Ecto neural progenitor cell (in vitro differentiated cells): ENCODE data around the gene PRSS1.
A peak's percentile ranks its signal among the peaks of the same experiment; 100 is the strongest.
"Not testable (repeated sequence)": the region's sequence is repeated elsewhere in the genome, so short reads cannot be mapped to it uniquely, and the experiment has no call there.

Experiments
- DNase-seq: peaks from one replicate; pipeline ENCODE4 v3.0.0-alpha.2; 2018; ENCODE audit warnings: low spot score

The PRSS1 gene

DNA sequence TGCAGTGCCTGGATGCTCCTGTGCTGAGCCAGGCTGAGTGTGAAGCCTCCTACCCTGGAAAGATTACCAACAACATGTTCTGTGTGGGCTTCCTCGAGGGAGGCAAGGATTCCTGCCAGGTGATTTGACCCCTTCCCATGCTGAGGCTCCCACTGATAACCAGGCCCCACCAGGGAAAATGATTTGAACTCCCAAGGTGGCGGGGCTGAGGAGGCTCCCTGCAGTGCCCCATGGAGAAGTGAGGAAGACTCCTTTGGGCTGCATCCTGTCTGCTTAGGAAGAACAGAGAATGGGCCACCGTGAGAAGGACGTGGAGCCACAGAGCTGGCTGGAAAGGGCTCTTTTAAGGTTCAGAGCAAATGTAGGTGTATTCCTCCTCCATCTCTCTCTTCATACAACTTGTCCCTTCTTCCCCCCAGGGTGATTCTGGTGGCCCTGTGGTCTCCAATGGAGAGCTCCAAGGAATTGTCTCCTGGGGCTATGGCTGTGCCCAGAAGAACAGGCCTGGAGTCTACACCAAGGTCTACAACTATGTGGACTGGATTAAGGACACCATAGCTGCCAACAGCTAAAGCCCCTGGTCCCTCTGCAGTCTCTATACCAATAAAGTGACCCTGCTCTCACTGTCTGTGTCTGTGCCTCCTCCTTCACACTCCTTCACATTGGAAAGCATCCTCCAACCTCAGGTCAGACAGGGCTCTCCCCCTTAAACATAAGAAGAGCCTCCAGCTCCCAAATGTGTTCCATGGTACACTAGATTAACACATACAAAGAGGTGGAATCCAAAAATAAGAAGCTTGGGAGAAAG, 24.9 kb downstream of the PRSS1 start:
- no peak for DNase-seq

DNA sequence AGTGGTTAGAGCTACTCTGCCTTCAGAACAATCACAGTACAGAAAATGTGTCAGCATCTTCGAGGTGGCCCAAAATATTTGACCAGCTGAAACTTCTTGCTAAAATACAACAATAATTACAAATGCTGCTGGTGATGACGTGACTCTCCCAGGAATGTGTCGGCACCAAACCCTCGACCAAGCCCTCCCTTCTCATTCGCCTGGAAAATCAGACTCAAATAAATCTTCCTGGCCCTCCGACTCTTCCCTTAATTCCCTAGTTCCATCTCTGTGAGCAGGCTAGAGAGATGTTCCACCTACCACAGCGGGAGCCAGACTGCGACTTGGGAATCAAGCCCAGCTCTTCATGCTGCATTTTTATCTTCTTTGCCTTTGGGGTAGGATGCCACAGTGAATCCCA, 25.6 kb downstream of the PRSS1 start:
- DNase-seq: no peak

DNA sequence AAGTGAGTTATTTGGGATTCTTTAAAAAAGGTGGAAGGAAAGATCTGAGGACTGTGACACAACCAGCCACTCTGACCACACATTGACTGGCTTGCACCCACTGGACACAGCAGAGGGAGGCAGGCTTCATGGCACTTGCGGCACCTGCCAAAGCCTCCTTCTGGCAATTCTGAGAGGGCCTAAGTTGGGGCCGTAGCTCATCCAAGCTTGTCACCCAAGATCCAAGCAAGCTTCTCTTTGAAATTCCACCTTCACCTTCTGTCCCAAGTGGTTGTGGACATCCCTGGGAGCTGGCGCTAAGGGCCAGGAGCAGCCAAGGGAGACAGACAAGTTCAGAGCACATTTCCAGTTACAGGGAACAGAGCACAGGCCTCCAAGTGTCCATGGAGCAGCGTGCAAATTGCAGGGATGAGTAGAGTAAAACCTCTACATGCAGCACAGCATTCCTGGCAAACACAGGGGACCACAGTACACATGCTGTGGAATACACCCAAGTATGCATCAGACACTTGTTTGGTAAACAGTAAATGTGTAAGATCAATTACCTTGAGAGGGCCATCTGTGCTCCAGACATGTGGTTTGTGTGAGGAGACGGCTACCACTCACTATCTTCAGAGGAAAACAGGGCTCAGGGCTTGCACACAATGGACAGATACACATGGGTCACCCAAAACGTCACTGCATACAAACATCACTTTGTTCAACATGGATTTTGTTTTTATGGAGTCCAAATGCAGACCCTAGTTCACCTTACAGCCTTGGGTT, 26.3 kb downstream of the PRSS1 start:
- DNase-seq: not testable (repeated sequence)

DNA sequence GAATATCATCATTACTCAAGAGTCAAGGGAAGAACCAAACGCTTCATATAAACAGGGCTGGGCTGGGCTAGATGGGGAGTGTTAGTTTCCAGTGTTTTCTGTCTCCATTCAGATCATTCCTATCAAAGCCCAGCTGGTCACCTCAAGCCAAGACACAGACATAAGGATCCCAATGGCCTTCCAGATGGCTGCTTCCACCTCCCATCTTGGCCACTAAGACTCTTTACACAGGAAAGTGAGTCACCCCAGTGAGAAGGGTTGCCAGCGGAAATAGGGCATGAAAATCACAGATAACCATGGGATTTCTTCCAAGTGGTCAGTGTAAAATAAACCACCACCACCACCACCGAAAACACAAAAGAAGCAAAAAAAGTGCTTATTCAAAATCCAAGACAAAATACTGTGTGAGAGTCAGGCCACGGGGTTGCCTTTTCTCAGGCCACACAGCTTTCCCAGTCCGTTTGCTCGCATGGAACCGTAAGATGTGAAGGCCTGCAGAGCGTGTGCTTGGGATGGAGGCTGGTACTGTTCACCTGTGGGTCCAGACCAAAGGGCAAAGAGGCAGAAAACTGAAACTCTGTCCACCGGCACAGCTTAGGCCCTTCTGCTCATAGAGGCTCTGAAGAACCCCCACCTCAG, 27.1 kb downstream of the PRSS1 start:
- no peak for DNase-seq

DNA sequence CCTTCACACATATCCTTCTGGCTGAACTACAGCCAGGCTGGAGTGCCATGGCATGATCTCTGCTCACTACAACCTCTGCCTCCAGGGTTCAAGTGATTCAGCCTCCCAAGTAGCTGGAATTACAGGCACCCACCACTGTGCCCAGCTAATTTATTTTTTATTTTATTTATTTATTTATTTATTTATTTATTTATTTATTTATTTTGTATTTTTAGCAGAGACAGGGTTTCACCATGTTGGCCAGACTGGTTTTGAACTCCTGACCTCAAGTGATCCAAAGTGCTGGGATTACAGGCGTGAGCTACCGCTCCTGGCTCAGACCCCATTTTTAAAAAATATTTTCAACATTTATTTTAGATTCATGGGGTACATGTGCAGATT, 27.6 kb downstream of the PRSS1 start:
- DNase-seq: not testable (repeated sequence)

DNA sequence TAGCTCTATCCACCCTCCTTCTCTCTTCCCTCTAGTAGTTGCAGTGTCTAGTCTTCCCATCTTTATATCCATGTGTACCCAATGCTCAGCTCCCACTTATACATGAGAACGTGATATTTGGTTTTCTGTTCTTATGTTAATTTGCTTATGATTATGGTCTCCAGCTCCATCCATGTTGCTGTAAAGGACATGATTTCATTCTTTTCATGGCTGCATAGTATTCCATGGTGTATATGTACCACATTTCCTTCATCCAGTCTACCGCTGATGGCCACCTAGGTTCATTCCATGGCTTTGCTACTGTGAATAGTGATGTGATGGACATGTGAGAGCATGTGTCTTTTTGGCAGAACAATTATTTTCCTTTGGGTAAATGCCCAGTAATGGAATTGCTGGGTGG, 28.0 kb downstream of the PRSS1 start:
- no peak for DNase-seq

DNA sequence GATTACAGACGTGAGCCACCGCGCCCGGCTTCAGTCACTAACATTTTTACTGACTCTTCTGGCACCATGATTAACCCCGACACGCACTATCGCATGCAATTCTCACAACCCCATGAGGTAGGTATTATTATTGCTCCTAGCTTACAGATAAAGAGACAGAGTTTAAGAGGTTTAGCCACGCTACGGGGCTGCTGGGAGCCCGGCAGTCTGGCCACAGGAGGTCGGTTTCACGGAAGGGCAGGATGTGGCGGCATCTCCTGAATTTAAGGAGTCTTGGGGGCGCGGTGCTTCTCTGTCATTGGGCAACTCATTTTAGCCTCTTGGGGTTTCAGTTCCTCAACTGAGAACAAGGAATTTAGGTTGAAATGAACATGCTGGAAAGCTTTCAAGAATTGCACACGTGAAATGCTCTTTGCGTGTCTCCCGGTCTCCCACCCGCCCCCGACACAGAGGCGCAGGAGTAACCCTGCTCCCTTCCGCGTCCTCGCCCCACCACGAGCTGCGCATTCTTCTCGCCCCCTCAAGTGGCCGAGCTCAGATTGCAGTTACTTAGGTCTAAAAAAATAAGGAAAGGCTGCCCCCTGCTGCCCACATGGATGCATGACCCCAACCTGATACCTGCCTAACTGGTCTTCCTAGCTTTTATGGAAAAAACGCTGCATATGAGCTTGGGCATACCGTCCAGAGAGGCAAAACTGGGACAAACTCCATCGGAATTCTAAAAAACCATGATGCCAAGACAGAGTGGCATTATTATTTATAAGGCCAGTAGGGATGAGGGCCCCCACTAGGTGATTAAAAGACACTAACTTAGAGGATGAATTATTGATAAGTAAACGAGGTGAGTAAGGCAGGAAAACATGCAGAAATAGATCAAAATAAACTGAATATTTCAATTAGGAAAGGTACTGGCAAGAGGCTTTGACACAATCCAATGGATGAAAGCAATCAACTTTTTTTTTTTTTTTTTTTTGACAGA, 33.9 kb downstream of the PRSS1 start:
- DNase-seq: peak; percentile 89

DNA sequence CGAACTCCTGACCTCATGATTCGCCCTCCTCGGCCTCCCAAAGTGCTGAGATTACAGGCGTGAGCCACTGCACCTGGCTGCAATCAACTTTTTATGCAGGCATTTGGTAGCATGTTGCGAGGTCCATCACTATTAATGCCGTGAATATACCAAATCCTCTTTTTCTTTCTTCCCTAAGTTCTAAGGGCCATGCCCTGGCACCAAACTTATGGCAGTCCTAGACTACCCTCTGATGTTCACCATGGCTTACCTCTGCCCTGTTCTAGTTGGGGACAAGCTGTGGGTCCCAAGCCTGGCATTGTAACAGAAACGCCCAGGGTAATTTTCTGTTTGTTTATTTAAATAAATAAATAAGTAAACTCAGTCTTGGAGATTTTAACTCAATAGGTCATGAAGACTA, 34.8 kb downstream of the PRSS1 start:
- no peak for DNase-seq

DNA sequence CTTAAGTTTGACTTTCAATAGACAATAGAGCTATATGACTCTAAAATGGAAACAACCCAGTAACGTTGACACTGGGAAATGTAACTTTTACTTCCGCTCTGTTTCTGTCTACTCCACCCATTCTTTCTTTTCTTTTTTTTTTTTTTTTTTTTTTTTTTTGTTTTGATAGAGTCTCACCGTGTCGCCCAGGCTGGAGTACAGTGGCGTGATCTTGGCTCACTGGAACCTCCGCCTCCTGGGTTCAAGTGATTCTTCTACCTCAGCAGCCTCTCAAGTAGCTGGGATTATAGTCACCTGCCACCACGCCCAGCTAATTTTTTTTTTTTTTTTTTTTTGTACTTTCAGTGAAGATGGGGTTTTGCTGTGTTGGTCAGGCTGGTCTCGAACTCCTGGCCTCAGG, 35.4 kb downstream of the PRSS1 start:
- DNase-seq: no peak

DNA sequence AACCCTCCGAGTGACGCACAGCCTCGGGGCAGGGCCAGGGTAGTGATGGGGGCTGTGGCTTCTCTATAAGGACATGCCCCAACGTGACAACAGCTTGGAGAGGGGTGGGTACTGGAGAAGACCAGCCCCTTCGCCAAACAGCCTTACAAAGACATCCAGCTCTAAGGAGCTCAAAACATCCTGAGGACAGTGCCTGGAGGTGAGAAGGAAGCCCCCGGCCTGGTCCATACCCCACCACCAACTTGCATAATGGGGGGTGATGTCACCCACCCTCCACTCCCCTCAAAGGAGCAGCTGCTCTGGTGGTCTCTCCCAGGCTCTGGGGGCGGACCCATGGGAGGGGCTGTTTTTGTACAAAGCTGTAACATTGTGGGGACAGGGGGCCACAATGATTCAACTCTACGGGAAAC, 36.6 kb downstream of the PRSS1 start:
- DNase-seq: no peak

DNA sequence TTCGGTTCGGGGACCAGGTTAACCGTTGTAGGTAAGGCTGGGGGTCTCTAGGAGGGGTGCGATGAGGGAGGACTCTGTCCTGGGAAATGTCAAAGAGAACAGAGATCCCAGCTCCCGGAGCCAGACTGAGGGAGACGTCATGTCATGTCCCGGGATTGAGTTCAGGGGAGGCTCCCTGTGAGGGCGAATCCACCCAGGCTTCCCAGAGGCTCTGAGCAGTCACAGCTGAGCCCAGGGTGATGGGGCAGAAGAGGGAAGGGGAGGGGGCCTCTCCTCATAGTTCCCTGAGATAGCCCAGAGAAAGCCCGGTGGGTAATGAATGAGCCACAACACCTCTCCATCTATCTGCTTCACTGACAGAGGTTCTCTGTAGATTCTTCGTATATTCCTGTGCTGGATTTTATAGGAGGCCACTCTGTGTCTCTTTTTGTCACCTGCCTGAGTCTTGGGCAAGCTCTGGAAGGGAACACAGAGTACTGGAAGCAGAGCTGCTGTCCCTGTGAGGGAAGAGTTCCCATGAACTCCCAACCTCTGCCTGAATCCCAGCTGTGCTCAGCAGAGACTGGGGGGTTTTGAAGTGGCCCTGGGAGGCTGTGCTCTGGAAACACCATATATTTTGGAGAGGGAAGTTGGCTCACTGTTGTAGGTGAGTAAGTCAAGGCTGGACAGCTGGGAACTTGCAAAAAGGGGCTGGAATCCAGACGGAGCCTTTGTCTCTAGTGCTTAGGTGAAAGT, 37.9 kb downstream of the PRSS1 start:
- DNase-seq: no peak

DNA sequence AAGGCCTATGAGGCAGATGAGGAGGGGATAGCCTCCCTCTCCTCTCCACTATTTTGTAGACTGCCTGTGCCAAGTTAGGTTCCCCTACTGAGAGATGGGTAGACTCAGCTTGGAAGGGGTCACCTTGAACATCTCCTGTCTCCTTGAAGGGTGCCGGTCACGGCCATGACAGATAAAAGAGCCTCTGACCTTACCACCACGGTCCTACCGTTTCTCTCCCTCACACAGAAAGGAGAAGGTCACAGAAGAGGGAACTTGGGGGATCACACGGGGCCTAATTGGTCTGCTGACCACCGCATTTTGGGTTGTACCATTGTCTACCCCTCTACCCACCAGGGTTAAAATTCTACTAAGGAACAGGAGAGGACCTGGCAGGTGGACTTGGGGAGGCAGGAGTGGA, 38.5 kb downstream of the PRSS1 start:
- no peak for DNase-seq

DNA sequence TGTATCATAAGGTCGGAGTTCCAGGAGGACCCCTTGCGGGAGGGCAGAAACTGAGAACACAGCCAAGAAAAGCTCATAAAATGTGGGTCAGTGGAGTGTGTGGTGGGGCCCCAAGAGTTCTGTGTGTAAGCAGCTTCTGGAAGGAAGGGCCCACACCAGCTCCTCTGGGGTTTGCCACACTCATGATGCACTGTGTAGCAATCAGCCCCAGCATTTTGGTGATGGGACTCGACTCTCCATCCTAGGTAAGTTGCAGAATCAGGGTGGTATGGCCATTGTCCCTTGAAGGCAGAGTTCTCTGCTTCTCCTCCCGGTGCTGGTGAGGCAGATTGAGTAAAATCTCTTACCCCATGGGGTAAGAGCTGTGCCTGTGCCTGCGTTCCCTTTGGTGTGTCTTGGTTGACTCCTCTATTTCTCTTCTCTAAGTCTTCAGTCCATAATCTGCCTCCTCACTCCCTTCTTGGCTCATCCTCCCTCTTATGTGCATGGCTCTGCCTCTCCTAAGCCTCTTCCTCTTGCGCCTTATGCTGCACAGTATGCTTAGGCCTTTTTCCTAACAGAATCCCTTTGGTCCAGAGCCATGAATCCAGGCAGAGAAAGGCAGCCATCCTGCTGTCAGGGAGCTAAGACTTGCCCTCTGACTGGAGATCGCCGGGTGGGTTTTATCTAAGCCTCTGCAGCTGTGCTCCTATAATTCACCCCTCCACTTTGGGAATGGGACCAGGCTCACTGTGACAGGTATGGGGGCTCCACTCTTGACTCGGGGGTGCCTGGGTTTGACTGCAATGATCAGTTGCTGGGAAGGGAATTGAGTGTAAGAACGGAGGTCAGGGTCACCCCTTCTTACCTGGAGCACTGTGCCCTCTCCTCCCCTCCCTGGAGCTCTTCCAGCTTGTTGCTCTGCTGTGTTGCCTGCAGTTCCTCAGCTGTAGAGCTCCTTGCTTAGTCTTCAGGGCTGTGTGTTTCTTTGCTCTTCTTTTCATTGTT, 39.3 kb downstream of the PRSS1 start:
- DNase-seq: no peak

DNA sequence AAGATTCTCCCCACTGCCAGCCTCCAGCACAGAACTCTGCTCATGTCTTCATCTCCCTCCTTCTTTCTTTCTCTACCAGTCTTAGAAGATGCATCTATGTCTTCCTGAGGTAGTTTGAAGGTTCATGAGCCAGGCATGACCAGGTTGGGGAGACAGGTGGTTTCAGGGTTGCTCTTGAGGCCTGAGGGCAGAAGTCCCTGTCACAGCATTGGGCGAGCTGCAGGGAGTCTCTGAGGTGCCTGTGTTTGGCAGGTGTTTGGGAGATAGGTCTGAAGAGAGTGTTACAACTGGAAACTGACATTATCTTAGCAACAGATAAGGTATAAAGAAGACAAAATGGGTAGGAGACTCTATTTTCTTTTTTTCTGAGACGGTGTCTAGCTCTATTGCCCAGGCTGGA, 40.2 kb downstream of the PRSS1 start:
- no peak for DNase-seq

DNA sequence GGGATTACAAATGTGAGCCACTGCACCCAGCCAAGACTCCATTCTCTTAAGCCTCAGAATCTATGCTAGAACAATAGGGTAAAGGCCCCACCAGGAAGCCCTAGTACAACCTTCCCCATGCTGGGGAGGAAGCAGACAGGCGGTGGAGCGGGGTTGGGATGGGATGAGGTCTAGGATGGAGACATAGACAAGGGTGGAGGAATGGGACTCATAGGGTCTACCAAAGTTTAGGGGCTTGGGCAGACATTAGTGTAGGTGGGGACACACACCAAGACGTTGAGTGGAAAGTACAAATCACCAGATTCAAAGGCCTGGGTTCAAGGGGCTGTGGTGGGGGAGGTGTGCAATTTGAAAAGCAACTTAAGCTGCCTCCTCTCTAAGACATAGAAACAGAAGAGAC, 40.8 kb downstream of the PRSS1 start:
- no peak for DNase-seq

DNA sequence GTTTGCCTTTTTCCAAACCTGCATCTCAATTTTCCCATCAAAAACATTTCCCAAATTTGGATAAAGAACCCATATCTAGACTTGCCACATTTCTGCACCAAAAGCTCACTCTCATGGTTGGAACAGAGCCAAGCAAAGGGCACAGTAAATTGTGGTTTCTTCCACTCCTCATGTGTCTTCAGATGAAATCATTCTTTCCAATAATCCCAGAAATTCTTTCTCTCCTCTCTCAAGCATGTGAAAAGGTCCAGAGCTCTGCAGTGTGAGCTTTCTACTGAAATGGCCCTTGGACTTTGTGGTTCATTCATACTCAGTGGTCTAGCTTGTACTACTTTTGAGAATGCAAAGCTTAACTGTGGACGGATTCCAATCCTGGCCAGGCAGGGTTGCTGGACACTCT, 41.3 kb downstream of the PRSS1 start:
- DNase-seq: no peak

DNA sequence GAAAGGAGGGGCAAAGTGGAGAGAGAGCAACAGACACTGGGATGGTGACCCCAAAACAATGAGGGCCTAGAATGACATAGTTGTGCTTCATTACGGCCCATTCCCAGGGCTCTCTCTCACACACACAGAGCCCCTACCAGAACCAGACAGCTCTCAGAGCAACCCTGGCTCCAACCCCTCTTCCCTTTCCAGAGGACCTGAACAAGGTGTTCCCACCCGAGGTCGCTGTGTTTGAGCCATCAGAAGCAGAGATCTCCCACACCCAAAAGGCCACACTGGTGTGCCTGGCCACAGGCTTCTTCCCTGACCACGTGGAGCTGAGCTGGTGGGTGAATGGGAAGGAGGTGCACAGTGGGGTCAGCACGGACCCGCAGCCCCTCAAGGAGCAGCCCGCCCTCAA, 42.2 kb downstream of the PRSS1 start:
- no peak for DNase-seq

DNA sequence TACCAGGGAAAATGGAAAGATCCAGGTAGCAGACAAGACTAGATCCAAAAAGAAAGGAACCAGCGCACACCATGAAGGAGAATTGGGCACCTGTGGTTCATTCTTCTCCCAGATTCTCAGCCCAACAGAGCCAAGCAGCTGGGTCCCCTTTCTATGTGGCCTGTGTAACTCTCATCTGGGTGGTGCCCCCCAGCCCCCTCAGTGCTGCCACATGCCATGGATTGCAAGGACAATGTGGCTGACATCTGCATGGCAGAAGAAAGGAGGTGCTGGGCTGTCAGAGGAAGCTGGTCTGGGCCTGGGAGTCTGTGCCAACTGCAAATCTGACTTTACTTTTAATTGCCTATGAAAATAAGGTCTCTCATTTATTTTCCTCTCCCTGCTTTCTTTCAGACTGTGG, 42.9 kb downstream of the PRSS1 start:
- DNase-seq: no peak

DNA sequence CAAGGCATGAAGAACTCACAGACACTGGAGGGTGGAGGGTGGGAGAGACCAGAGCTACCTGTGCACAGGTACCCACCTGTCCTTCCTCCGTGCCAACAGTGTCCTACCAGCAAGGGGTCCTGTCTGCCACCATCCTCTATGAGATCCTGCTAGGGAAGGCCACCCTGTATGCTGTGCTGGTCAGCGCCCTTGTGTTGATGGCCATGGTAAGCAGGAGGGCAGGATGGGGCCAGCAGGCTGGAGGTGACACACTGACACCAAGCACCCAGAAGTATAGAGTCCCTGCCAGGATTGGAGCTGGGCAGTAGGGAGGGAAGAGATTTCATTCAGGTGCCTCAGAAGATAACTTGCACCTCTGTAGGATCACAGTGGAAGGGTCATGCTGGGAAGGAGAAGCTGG, 43.3 kb downstream of the PRSS1 start:
- no peak for DNase-seq

DNA sequence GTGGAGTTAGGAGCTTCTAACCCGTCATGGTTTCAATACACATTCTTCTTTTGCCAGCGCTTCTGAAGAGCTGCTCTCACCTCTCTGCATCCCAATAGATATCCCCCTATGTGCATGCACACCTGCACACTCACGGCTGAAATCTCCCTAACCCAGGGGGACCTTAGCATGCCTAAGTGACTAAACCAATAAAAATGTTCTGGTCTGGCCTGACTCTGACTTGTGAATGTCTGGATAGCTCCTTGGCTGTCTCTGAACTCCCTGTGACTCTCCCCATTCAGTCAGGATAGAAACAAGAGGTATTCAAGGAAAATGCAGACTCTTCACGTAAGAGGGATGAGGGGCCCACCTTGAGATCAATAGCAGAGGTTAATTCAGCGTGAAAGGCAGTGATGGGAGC, 43.9 kb downstream of the PRSS1 start:
- DNase-seq: no peak
